ENCODE measurements around the gene AP3S1.
"Not testable (repeated sequence)": the region's sequence is repeated elsewhere in the genome, so short reads cannot be mapped to it uniquely, and the experiment has no call there.

The AP3S1 gene

GRCh38 chr5:115841382-115842088, at the start of gene AP3S1, which contains the start of gene ATG12:
TSS of gene AP3S1 (plus strand) at chr5:115841935. CDS start at chr5:115842038, 103 bp downstream.
TSS of gene ATG12 (minus strand) at chr5:115841565. CDS start at chr5:115841552, 13 bp downstream.
- DNase-seq (ENCODE audit: low read depth in 2 of 2): peak; percentile 78 to 81

- no peak for DNase-seq (ENCODE audit: low read depth in 2 of 2)
These were observed 46.0 kb upstream of the AP3S1 start for GRCh38 chr5:115795700-115796099.

- no peak for DNase-seq (ENCODE audit: low read depth in 2 of 2)
These were observed 45.1 kb upstream of the AP3S1 start for GRCh38 chr5:115796656-115797055.

- DNase-seq (ENCODE audit: low read depth in 2 of 2): no peak
These were observed 43.5 kb upstream of the AP3S1 start for GRCh38 chr5:115798252-115798651.

- DNase-seq (ENCODE audit: low read depth in 2 of 2): no peak
These were observed 41.6 kb upstream of the AP3S1 start for GRCh38 chr5:115800108-115800507.

- no peak for DNase-seq (ENCODE audit: low read depth in 2 of 2)
These were observed 40.6 kb upstream of the AP3S1 start for GRCh38 chr5:115801152-115801551.

- DNase-seq (ENCODE audit: low read depth in 2 of 2): no peak
These were observed 39.8 kb upstream of the AP3S1 start for GRCh38 chr5:115801984-115802383.

GRCh38 chr5:115806986-115807653, 34.6 kb upstream of the AP3S1 start:
- DNase-seq (ENCODE audit: low read depth in 2 of 2): no peak

- DNase-seq (ENCODE audit: low read depth in 2 of 2): no peak
These were observed 34.1 kb upstream of the AP3S1 start for GRCh38 chr5:115807654-115808052.

GRCh38 chr5:115808066-115808465, 33.7 kb upstream of the AP3S1 start:
- not testable (repeated sequence) for DNase-seq (ENCODE audit: low read depth in 2 of 2)

GRCh38 chr5:115809946-115810345, 31.8 kb upstream of the AP3S1 start:
- DNase-seq (ENCODE audit: low read depth in 2 of 2): no peak

- DNase-seq (ENCODE audit: low read depth in 2 of 2): no peak
These were observed 31.0 kb upstream of the AP3S1 start for GRCh38 chr5:115810761-115811160.

GRCh38 chr5:115811406-115811805, 30.3 kb upstream of the AP3S1 start:
- DNase-seq (ENCODE audit: low read depth in 2 of 2): no peak

- no peak for DNase-seq (ENCODE audit: low read depth in 2 of 2)
These were observed 29.4 kb upstream of the AP3S1 start for GRCh38 chr5:115812372-115812771.

GRCh38 chr5:115813719-115814118, 28.0 kb upstream of the AP3S1 start:
- no peak for DNase-seq (ENCODE audit: low read depth in 2 of 2)

GRCh38 chr5:115815006-115815692, 26.6 kb upstream of the AP3S1 start:
- DNase-seq (ENCODE audit: low read depth in 2 of 2): no peak

GRCh38 chr5:115815693-115816225, 26.0 kb upstream of the AP3S1 start:
- DNase-seq (ENCODE audit: low read depth in 2 of 2): no peak

GRCh38 chr5:115816226-115817081, 25.3 kb upstream of the AP3S1 start, which contains the start of gene CDO1:
TSS of gene CDO1 (minus strand) at chr5:115816659. CDS start at chr5:115816397, 262 bp downstream.
- DNase-seq (ENCODE audit: low read depth in 2 of 2): no peak

GRCh38 chr5:115817386-115817785, 24.3 kb upstream of the AP3S1 start:
- DNase-seq (ENCODE audit: low read depth in 2 of 2): no peak

GRCh38 chr5:115818821-115819220, 22.9 kb upstream of the AP3S1 start:
- no peak for DNase-seq (ENCODE audit: low read depth in 2 of 2)

GRCh38 chr5:115820846-115821245, 20.9 kb upstream of the AP3S1 start:
- no peak for DNase-seq (ENCODE audit: low read depth in 2 of 2)

All from stimulated activated CD8-positive, alpha-beta memory T cell treated with anti-CD3 and anti-CD28 coated beads, Interleukin-7, amount 100 ng/mL, for 1 hour (primary cell).